HG02763 (cell line): ENCODE data around the gene PIAS1.
"Not testable (repeated sequence)": the region's sequence is repeated elsewhere in the genome, so short reads cannot be mapped to it uniquely, and the experiment has no call there.

Source experiments
- ATAC-seq: cut with Tn5 transposase; IDR thresholded peaks from one replicate; pipeline ENCODE4 v1.9.1; 2021; ENCODE audit warnings: mild to moderate bottlenecking, moderate library complexity; ENCODE audit not compliant: unreplicated experiment

The PIAS1 gene

GRCh38 chr15:68201153-68201878 is 147.2 kb downstream of the PIAS1 start:
- ATAC-seq, result no peak

GRCh38 chr15:68201879-68202261 is 147.8 kb downstream of the PIAS1 start:
- no peak for ATAC-seq

- not testable (repeated sequence) for ATAC-seq
These were observed 148.9 kb downstream of the PIAS1 start for GRCh38 chr15:68202994-68203393.

DNA sequence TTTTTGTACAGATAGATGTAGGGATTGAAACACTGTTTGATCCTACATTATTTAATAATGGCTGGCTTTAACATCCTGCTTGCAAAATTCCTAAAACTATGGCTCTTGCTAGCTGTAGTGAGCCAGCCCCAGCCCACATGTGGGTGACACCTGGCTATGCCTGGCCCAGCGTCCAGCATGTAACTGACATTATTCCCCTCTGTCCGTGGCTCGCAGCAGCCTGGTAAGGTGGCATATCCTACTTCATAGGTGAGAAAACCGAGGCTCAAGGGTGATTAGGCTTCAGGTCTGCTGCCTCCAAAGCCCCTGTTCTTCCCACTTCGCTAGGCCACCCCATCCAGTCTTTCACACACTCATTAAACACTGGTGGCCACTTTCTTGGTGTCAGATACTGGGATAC is 149.4 kb downstream of the PIAS1 start:
- ATAC-seq, result no peak

- no peak for ATAC-seq
These were observed 149.8 kb downstream of the PIAS1 start for GRCh38 chr15:68203956-68204355.

DNA sequence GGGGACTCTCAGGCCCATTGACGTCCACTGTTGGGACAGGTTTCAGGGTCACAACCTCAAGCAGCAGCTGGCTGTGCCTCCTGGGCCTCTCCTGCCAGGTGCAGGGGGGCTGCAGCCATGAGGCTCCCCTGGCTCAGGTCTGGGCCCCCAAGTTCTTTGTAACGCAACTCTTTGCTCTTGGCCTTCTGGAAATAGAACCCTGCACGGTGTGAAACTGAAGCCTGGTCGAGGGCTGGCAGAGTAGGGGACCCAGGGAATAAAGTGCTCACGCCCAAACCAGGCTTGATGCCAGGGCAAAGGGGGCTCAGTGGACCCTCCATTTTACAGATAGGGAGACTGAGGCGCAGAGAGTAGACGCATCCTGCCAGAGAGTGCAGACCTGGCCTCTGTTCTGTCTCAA is 150.2 kb downstream of the PIAS1 start:
- no peak for ATAC-seq

GRCh38 chr15:68204776-68205557 is 150.9 kb downstream of the PIAS1 start, which contains the start of gene CALML4:
Gene CALML4, minus strand, starts transcription at chr15:68205332. Its CDS starts 85 bp downstream, at chr15:68205247.
- no peak for ATAC-seq

- no peak for ATAC-seq
These were observed 151.4 kb downstream of the PIAS1 start for GRCh38 chr15:68205558-68205944.

DNA sequence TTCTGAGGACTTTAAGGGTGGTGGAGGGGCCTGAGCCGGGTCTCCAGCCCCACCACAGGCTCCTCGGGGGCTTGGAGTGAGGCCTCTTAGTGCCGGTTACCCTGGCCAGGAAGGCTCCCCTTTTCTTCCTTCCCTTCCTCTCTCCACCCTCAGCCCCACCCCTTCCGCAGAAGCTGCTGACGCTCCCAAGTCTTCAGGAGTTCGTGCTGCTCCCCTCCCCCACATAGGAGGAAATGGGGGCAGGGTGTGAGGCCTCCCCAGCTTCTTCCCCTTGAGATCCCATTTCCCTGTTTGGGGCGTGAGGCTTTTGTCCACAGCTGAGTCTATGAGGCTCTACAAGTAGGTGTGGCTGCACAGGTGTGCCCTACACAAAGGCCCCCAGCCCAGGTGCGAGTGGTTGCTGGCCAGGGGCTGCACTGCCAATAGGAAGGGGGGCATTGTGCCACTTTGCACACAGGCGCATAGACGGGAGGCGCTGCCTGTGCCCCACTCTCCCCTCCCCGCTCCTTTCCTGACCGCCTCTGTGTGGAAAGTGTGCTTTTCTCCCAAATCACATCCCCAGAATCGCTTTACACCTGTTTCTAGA is 151.9 kb downstream of the PIAS1 start:
- no peak for ATAC-seq

GRCh38 chr15:68206711-68207151 is 152.6 kb downstream of the PIAS1 start:
- ATAC-seq, result no peak

GRCh38 chr15:68207176-68207935 is 153.2 kb downstream of the PIAS1 start:
- no peak for ATAC-seq

- no peak for ATAC-seq
These were observed 154.0 kb downstream of the PIAS1 start for GRCh38 chr15:68208136-68208535.

GRCh38 chr15:68208636-68209240 is 154.6 kb downstream of the PIAS1 start:
- no peak for ATAC-seq

GRCh38 chr15:68209272-68209671 is 155.2 kb downstream of the PIAS1 start:
- no peak for ATAC-seq

- no peak for ATAC-seq
These were observed 155.8 kb downstream of the PIAS1 start for GRCh38 chr15:68209735-68210408.

DNA sequence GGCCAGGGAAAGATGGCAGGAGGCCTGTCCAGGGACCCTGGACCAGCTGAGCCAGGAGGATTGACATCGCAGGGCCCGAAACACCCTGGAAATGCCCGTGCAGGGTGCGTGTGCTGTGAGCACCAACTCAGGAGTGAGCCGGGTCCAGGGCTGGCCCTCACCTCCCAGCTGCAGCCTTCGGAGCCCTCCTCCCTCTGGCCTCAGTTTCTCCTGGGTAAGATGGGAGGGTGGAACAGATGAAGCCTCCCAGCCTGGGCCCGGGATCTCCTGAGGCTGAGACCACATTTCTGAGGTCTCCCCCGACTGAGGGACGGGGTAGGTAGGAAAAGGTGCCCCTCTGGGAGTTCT is 156.3 kb downstream of the PIAS1 start:
- ATAC-seq, result no peak

GRCh38 chr15:68210821-68211655 is 156.9 kb downstream of the PIAS1 start:
- no peak for ATAC-seq

- ATAC-seq, result no peak
These were observed 157.7 kb downstream of the PIAS1 start for GRCh38 chr15:68211656-68212320.

- not testable (repeated sequence) for ATAC-seq
These were observed 159.4 kb downstream of the PIAS1 start for GRCh38 chr15:68213491-68213845.
